Fibroblast of skin of right quadriceps (primary cell): ENCODE results near the gene JAZF1.

Experiments used
- DNase-seq: peaks from one replicate; pipeline ENCODE4 v3.0.0-alpha.2; 2013

Gene JAZF1

GRCh38 chr7:28069807-28070206 lies 110.8 kb downstream of the JAZF1 start:
- DNase-seq = peak; percentile 87

- no peak for DNase-seq
Observed at GRCh38 chr7:28069388-28069787, 111.2 kb downstream of the JAZF1 start.

GRCh38 chr7:28068811-28069216 lies 111.8 kb downstream of the JAZF1 start:
- peak; percentile 80 for DNase-seq

GRCh38 chr7:28067171-28067570 lies 113.4 kb downstream of the JAZF1 start:
- DNase-seq = no peak

DNA sequence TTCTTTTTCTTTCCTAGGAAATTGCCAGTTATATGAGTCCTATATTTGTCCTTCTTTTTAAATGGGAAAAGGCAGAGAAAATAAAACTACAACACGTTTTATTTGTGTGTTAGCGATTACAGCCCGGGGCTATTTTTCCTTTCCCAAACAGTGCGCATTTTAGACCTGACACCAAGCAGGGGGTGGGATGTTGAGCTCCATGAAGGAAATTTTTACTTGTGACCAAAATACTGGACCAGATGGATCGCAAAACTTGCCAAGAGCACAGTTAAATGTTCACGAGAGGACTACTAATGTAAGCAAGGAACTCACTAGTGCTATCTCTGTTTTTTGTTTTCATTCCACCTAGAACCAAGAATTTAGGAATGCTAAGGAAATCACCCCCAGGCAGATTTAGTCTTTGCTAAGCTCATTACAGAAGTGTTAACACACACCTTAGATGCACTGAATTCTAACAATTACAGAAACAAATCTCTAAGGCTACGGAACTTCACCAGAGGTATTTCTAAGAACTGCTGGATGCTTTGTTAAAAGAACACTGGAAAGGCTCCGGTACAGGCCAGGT lies 114.8 kb downstream of the JAZF1 start:
- no peak for DNase-seq

DNA sequence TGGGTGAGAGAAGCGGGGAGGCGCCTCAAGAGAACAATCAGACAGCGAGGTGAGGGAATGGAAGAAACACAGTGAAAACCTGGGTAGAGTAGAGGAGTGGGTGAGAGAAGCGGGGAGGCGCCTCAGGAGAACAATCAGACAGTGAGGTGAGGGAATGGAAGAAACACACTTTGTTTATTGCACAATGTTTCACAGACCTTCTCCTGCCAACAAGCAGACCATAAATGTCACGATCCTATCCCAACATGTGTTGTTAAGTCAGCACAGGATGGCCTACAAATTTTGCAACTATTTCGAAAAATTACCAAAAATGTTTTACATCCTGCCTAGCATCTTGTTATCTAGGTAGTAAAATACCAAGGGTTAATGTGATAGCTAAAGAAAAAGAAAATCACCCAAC lies 115.3 kb downstream of the JAZF1 start:
- DNase-seq = peak; percentile 56

GRCh38 chr7:28064437-28064836 lies 116.2 kb downstream of the JAZF1 start:
- DNase-seq = peak; percentile 23

- peak; percentile 80 for DNase-seq
Observed at GRCh38 chr7:28062197-28062991, 118.2 kb downstream of the JAZF1 start.

GRCh38 chr7:28061824-28062196 lies 118.8 kb downstream of the JAZF1 start:
- no peak for DNase-seq

GRCh38 chr7:28060371-28060950 lies 120.1 kb downstream of the JAZF1 start:
- no peak for DNase-seq

DNA sequence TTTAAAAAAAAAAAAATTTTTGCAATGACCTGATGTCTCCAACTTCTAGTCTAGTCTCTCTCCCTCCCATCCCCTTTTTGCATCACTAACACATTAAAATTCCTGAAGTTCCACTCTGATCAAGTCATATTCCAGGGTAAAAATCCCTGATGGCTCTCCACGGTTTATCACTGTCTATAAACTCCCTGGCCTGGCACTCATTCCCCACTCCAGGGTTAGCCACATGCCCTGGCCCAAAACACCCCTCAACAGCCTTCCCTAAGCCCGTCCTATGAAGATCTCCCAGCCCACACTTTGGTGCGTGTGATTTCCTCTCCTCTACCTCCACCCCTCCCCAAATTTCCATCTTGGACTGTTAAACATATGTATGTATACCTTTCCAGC lies 125.4 kb downstream of the JAZF1 start:
- peak; percentile 71 for DNase-seq

DNA sequence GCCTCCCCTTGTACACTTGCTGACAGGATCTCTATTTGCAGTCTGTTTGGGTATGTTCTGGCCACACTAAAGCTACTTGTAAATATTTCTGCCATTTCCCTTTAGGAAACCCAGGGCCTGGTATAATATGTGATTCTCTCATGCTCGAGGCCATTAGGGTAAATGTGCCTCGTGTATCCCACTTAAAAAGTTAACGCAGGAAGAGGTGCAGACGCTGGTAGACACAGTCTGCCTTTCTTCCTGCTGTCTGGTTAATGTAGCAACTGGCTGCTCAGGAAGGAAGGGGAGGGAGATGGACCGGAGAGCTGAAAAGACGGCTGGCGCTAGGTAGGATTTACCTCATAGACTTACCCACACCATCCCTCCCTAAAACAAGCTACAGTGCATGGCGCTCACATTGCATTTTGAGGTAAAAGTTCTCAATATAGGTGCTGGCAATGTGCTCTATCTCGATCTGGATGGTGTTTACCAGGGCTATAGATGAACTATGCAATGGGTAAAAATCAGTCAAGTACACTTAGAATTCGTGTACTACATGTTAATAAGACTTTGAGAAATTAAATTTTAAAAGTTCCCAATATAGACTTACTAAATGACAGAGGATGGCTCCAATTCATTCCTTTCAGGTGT lies 125.9 kb downstream of the JAZF1 start:
- DNase-seq = no peak

- peak; percentile 86 for DNase-seq
Observed at GRCh38 chr7:28052933-28053332, 127.7 kb downstream of the JAZF1 start.

- DNase-seq = no peak
Observed at GRCh38 chr7:28048694-28049093, 131.9 kb downstream of the JAZF1 start.

DNA sequence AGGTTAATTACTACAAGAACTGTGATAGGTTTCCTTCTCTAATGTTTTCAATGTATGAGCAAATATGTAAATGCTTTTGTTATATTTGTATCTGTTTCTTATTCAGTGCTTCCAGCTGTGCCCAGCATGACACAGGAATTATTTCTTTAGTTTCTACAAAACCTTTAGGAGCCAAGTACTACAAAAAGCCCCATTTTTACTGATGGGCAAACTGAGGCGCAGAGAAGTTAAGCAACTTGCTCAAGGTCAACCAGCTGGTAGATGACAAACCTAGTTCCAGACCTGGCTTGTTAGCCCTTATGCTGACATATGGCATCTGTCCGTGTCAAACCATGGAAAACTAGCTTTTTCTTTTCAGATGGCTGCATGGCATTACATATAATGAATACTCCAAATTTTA lies 134.6 kb downstream of the JAZF1 start:
- no peak for DNase-seq

GRCh38 chr7:28045592-28045991 lies 135.0 kb downstream of the JAZF1 start:
- no peak for DNase-seq

GRCh38 chr7:28044825-28045224 lies 135.8 kb downstream of the JAZF1 start:
- no peak for DNase-seq

DNA sequence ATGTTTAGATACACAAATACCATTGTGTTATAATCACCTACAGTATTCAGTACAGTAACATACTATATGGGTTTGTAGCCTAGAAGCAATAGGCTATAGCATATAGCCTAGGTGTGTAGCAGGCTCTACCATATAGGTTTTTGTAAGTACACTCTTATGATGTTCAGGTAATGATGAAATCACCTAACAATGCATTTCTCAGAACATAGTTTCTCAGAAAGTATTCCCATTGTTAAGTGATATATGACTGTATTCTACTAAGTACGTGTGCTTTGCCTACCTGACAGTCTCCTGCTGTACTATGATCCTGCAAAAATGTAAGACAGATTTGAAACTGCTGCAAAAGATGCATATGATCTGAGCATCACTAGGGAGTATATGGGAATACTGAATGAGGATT lies 137.9 kb downstream of the JAZF1 start:
- DNase-seq = no peak

DNA sequence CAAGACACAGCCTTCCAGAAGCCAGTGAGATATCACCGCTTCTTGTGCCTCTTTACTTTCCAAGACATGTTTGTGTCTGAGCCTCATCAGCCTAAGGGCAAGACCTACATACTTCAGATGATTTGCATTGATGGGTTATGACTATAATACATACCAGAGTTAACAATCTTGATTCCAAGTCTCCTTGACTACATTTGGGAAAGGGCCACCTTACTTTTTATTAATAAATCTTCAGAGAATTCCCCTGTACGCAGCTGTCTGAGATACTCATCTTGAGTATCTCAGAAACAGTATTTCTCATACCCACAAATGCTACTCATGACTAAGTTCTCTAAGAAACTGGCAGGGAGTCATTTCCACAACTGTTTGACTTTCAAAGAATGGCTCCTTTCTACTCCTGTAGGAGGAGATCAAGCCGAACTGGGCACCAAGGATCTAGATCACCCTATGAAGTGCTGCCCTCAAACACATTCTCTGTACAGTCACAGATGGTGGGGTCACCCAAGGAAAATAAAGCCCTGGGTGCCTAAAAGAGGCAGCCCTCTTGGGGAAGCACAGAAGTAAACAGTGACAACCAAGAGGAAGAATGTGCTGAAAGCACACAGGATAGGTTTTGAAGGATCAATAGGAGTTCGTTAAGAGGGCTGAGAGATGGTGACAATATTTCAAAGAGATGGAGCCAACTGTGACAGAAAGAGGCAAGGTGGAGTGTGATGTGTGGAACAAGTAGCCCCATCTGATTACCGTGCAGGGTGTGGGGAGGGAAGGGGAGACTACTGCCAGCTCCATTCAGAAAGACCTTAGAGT lies 138.9 kb downstream of the JAZF1 start:
- peak; percentile 96 for DNase-seq

DNA sequence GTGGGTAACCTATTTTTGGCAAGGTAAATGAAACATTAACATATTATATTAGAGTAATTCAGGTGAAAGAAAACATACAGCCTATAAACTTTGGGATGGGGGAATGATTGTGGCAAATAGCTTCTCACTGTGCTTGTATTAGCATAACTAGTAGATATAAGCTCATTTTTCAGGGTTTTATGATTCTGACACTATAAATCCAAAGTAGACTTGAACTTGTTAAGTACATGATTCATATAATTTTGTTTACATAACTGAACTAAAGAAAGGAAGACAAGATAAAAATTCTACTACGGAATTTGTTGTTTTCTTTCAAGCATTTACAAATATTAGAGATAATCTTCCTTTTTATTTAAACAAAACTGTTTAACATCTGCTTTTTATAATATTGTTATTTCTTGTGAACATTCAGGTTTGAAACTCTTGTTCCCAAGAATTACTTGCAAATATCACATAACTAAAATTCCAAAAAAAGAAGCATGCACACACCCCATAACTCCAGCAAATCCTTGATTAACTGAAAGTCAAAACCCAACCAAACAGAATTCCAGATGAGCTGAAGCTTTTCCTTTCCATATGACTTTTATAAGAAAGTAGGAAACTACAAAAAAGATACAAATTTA lies 142.3 kb downstream of the JAZF1 start:
- peak; percentile 45 for DNase-seq

GRCh38 chr7:28037220-28038010 lies 143.2 kb downstream of the JAZF1 start:
- peak; percentile 99 for DNase-seq

- no peak for DNase-seq
Observed at GRCh38 chr7:28036696-28037095, 143.9 kb downstream of the JAZF1 start.
